ENCODE measurements around the gene PRDM11.

DNA sequence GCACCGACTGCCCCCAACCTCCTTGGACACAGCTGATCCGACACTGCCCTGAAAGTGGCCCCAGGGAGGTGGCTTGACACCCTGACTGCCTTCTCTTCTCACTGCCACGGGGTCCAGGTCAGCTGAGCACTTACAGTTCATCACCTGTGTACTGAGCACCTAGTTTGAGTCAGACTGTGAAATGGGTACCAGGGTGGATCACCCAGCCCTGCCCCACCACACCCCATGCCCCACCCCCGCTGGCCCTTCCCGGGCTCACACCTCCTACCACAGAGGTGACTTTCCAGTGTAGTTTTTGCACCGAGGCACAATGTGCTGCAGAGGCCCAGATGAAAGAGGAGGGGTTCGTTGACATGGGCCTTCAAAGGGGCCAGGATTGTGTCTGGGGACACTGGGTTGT lies 59.5 kb downstream of the PRDM11 start:
- TF ChIP-seq, protein P1, sequence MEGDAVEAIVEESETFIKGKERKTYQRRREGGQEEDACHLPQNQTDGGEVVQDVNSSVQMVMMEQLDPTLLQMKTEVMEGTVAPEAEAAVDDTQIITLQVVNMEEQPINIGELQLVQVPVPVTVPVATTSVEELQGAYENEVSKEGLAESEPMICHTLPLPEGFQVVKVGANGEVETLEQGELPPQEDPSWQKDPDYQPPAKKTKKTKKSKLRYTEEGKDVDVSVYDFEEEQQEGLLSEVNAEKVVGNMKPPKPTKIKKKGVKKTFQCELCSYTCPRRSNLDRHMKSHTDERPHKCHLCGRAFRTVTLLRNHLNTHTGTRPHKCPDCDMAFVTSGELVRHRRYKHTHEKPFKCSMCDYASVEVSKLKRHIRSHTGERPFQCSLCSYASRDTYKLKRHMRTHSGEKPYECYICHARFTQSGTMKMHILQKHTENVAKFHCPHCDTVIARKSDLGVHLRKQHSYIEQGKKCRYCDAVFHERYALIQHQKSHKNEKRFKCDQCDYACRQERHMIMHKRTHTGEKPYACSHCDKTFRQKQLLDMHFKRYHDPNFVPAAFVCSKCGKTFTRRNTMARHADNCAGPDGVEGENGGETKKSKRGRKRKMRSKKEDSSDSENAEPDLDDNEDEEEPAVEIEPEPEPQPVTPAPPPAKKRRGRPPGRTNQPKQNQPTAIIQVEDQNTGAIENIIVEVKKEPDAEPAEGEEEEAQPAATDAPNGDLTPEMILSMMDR (IDR thresholded peaks at IDR 0.05): no peak
- TF ChIP-seq POLR2AphosphoS5 (IDR thresholded peaks at IDR 0.05): no peak
- TF ChIP-seq EP300 (IDR thresholded peaks at IDR 0.05): no peak
